HG02852 (cell line): ENCODE results near the gene TNFRSF4.

Experiments
- ATAC-seq: cut with Tn5 transposase; IDR thresholded peaks from one replicate; pipeline ENCODE4 v1.9.1; 2021; ENCODE audit warnings: mild to moderate bottlenecking, moderate library complexity; ENCODE audit not compliant: unreplicated experiment

TNFRSF4 gene

GRCh38 chr1:1245817-1246576 is 32.0 kb upstream of the TNFRSF4 start:
- no peak for ATAC-seq

GRCh38 chr1:1245178-1245816 is 31.3 kb upstream of the TNFRSF4 start:
- no peak for ATAC-seq

- no peak for ATAC-seq
Measured at GRCh38 chr1:1244192-1244811, 30.3 kb upstream of the TNFRSF4 start.

GRCh38 chr1:1243807-1244191 is 29.8 kb upstream of the TNFRSF4 start:
- no peak for ATAC-seq

GRCh38 chr1:1243266-1243660 is 29.3 kb upstream of the TNFRSF4 start:
- ATAC-seq = no peak

GRCh38 chr1:1242461-1243265 is 28.7 kb upstream of the TNFRSF4 start:
- ATAC-seq = no peak

GRCh38 chr1:1241588-1242219 is 27.8 kb upstream of the TNFRSF4 start:
- no peak for ATAC-seq

- ATAC-seq = no peak
Measured at GRCh38 chr1:1240822-1241587, 27.1 kb upstream of the TNFRSF4 start.

- no peak for ATAC-seq
Measured at GRCh38 chr1:1240348-1240732, 26.4 kb upstream of the TNFRSF4 start.

- no peak for ATAC-seq
Measured at GRCh38 chr1:1239614-1240347, 25.8 kb upstream of the TNFRSF4 start.

- ATAC-seq = no peak
Measured at GRCh38 chr1:1239227-1239613, 25.3 kb upstream of the TNFRSF4 start.

- ATAC-seq = no peak
Measured at GRCh38 chr1:1238702-1239178, 24.8 kb upstream of the TNFRSF4 start.

- ATAC-seq = no peak
Measured at GRCh38 chr1:1237874-1238701, 24.1 kb upstream of the TNFRSF4 start.

- ATAC-seq = no peak
Measured at GRCh38 chr1:1236945-1237873, 23.3 kb upstream of the TNFRSF4 start.

GRCh38 chr1:1236176-1236763 is 22.3 kb upstream of the TNFRSF4 start:
- ATAC-seq = no peak

GRCh38 chr1:1235016-1235744 is 21.2 kb upstream of the TNFRSF4 start:
- ATAC-seq = no peak
